Activated CD4-positive, CD25-positive, alpha-beta regulatory T cell treated with anti-CD3 and anti-CD28 coated beads, Interleukin-2, amount 50 U/mL, for 72 hours (primary cell): ENCODE measurements around the gene NOTCH1.

ENCODE experiments used
- DNase-seq: peaks from one replicate; pipeline ENCODE4 v3.0.0; 2021

NOTCH1 gene

DNA sequence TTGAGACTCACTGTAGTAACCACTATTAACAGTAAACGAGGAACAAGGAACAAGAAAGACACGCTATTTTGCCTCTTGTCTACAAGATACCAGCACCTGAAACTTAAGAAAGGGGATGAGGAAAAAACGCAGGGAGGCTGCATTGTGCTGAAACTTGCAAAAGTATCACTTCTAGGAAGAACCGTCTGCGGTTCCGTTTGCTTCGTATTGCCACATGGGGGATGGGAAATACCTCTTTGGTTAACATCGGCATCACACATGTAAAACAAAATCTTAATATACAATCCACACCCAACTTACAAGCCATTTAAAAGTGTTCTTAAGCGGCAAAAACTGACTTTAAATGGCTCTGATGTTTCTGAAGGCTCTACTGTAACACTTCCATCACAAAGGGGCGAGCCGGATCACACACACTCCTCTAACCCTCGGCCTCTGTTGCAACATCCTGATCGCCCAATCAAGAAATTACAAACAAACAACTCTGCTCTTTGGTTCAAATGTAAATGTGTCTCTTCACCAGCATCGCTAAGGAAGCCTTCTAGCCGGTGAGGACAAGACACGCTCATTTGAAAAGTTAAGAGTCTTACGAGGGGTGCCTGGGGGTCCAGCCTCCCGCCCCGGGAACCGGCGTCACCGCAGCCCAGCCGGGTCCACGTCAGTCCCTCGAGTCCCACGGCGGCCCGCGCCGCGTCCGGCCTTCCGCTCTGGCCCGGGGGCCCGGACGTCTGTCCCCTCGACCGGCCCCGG, 63.6 kb downstream of the NOTCH1 start:
- no peak for DNase-seq

DNA sequence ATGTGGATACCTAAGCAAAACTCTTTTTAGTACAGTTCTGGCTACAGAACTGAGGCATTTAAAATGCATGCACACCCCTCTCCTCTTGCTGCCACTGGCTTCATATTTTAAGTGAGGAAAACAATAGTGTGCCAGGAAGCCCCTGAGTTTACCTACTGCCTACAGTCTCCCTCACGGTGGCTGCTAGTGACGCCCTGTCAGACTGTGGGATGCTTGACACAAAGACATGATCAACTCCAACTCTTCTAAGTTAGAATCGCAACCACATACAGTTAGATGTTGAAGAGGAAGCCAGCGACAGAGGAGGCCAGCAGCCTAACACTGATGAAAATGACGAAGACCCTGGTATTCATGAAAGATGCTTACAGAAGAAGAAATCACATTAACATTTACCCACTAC, 64.3 kb downstream of the NOTCH1 start:
- no peak for DNase-seq

DNA sequence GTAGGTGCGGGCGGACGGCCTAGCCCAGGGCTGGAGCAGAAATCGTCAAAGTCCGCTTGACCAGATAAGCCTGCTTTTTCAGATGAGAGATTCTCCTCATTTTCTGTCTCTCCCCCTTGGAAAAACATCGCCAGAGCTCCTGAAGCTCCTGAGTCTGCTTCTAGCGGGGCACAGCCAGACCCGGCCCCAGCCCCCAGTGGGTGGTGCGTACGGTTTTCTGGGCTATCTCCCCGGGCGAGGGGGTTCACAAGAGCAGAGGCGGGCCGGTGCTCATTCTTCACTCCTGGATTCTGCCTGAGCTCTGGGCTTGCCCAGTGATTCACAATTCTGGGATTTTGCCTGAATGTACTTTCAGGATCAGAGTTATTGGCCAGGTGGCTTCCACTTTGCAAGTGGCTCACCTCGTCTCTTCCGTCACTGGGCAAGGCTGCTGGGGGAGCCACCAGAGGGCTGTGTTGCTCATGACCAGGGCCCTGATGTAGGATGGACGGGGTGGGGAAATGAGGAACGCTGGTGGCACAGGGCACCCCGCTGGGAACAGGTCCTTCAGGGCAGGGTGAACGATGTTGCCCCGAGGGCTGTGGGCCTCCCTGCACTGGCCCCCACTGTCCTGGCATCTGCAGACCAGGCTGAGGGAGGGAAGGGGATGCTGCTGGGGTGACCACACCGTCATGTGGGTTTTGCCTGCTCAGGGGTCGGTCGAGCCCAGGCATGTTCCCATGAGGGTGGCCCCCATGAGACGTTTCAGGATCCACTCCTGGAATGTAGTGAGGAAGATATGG, 69.3 kb downstream of the NOTCH1 start:
- no peak for DNase-seq

GRCh38 chr9:136474974-136475865, 70.6 kb downstream of the NOTCH1 start:
- DNase-seq: no peak

DNA sequence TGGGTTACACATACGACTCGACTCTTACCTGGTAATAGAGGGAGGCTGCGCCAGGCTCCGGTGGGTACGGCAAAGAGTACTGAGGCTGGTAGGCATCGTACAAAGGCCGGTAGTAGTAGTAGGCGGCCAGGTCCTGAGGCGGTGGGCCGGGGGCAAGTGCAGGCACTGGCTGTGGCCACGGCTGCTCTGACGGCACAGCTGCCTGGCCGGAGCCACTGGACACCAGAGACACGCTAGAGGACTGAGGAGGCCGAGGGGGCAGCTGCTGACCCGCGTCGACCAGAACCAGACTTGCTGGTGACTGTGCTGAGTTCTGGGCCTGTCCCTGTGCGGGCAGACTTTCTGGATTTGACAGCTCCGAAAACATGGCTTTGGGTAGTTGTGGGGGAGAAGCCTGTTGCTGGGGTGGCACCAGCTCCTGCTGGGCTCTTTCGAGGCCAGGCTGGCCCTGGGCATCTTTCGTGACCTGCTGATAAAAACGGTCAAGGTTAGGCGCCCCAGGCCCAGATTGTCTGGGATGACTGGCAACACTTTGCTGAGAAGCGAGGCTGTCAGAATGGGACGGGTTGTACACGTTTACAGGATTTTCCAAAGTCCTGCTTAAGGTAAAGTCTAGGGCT, 71.7 kb downstream of the NOTCH1 start:
- no peak for DNase-seq

GRCh38 chr9:136473354-136473721, 72.5 kb downstream of the NOTCH1 start:
- DNase-seq: no peak

- DNase-seq: no peak
These were observed 73.1 kb downstream of the NOTCH1 start for GRCh38 chr9:136472640-136473353.

GRCh38 chr9:136471802-136472487, 73.9 kb downstream of the NOTCH1 start:
- no peak for DNase-seq

DNA sequence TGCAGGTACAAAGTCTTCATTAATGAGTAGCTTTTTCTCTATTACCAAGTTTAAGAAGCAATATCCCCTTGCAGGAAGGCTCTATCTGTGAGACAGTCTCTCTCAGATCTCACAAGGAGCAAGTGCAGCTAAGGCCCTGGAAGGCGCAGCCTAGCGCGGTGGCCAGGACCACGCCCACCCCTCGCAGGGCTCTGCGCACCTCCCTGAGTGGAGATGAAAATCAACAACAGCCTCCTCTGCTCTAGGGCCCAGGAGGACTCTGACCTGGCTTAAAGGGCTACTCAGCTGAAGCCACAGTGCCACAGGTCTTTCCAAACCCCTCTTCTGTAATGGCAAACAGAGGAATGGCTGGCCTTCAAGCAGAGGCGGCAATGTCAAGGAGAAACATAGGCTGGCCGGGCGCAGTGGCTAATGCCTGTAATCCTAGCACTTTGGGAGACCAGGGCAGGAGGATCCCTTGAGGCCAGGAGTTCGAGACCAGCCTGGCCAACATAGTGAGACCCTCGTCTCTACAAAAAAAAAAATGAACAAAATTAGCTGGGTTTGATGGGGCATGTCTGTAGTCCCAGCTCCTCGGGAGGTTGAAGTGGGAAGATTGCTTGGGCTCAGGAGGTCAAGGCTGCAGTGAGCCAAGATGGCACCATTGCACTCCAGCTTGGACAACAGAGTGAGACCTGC, 74.9 kb downstream of the NOTCH1 start:
- no peak for DNase-seq

GRCh38 chr9:136470356-136470755, 75.5 kb downstream of the NOTCH1 start:
- DNase-seq: no peak

DNA sequence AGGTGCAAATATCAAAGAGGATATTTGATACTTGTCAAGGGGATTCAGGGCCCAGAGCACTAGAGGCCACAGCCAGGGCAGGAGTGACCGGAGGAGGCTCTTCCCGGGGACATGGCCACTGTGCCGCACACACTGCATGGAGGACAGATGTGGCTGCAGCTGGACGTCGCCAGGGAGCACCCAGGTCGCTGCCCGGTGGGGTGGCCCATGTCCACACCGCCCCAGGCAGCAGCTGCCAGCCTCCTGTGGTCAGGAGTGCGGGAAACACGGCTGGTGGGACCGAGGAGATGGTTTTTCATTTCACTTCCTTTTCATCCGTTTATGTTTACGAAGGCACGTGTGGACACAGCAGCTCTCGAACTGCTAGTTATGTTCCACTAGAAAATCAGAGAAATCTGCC, 78.1 kb downstream of the NOTCH1 start:
- no peak for DNase-seq

DNA sequence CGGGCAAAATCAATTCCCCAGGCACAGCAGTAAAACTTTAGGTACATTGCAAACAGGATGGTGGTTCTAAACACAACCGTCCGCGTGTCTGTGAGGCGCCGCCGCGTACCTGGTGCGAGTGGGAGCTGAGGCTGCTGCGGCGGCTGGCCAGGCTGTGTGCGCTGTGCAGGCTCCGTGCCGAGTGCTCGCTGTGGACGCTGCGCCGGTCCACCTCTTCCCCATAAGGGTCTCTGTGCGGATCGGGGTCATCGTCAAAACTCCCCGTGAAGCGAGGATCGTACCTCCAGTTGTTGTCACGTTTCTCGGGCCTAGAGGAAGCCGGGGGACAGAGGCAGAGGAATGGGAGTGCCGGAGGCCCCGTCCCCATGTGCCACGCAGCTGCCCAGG, 79.7 kb downstream of the NOTCH1 start:
- no peak for DNase-seq

GRCh38 chr9:136465500-136466154, 80.2 kb downstream of the NOTCH1 start:
- DNase-seq: no peak

GRCh38 chr9:136464241-136464640, 81.6 kb downstream of the NOTCH1 start:
- no peak for DNase-seq

DNA sequence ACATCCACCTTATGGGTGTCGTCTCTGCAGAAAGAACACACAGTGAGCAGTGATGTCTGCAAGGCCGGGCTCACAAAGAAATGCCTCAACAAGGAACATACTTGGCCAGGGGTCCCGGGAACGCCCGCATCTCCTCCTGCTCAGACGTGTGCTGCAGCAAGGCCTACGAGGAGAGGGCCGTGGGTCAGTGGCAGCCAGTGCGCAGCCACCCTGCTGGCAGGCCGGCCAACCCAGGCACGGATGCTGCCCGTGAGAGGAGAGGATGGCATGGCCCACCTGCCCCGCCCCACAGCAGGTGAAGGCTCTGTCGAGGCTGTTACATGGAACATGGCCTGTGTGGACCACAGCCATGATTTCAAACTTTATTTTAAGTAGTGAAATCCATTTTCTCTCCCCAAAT, 82.3 kb downstream of the NOTCH1 start:
- DNase-seq: no peak

DNA sequence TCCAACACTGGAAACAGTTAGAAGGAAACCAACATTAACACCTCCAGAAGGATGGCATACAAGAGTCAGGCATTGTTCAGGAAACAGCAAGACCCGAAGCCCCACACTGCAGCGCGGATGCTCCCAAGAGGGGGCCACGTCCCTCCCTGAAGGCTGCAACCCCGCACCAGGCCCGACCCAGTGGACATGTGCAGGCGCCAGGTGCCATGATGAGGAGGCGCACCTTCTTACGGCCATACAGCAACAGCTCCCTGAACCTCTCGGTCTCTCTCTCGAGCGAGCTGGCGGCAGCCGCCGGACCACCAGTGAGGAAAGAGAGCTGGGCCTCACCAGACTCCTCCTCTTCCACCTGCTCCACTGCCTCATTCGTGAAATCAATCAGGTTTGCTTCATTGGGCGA, 83.2 kb downstream of the NOTCH1 start:
- no peak for DNase-seq

GRCh38 chr9:136460772-136461325, 85.0 kb downstream of the NOTCH1 start:
- DNase-seq: no peak

- DNase-seq: no peak
These were observed 86.4 kb downstream of the NOTCH1 start for GRCh38 chr9:136459425-136459824.

DNA sequence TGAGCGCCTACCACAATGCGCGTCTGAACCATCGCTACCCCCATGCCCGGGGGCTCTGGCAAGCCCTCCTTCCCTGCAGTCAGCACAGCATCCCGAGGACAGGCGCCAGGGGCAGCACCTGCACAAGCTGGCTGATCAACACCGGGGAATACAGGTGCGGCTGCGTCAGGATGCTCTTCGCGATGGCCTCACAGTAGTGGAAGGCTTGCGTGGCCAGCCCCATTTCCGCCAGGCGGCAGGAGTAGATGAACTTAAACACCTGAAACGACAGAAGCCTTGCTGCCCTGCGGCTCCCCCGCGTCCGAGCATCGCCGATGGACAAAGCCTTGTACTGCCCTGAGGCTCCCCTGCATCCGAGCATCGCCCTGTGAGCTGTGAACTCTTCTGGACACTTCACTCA, 88.5 kb downstream of the NOTCH1 start:
- DNase-seq: no peak

DNA sequence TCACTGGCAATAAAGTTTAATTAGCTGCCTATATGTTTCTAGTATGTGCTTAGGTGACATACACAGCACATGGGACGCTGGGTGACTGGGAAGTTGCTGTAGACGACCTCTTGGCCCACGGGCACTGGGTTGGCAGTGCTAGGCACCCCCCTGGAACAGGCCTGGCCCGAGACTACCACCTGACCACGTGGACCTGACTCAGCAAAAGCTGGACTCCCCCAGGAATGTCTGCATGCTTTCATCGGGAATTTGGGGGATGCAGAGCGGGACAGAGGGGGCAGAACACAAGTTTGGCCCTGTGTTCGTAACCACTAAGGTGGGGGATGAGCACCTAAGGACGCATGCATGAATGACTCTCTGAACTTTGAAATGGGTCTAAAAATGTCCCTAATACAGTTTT, 89.6 kb downstream of the NOTCH1 start:
- DNase-seq: no peak
